ENCODE measurements around the gene TLCD3A.
"Not testable (repeated sequence)": the region's sequence is repeated elsewhere in the genome, so short reads cannot be mapped to it uniquely, and the experiment has no call there.

TLCD3A gene

GRCh38 chr17:784143-784542 lies 51.7 kb downstream of the TLCD3A start:
- no peak for DNase-seq (ENCODE audit: low read depth in 2 of 2, low spot score in 1 of 2)

DNA sequence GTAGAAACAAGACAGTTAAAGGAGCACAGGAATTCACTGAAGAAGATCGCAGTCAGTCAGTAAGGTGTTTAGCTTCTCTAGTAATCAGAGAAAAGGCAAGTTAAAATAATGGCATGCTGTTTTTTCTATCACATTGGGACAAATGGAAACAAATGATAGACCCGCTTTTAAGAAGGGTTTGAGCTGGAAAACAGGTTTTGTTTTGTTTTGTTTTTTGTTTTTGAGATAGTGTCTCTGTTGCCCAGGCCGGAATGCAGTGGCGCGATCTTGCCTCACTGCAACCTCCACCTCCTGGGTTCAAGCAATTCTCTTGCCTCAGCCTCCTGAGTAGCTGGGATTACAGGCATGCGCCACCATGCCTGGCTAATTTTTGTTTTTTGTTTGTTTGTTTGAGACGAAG lies 53.5 kb downstream of the TLCD3A start:
- DNase-seq (ENCODE audit: low read depth in 2 of 2, low spot score in 1 of 2), result not testable (repeated sequence)

- no peak for DNase-seq (ENCODE audit: low read depth in 2 of 2, low spot score in 1 of 2)
Measured at GRCh38 chr17:787641-788221, 55.3 kb downstream of the TLCD3A start.

DNA sequence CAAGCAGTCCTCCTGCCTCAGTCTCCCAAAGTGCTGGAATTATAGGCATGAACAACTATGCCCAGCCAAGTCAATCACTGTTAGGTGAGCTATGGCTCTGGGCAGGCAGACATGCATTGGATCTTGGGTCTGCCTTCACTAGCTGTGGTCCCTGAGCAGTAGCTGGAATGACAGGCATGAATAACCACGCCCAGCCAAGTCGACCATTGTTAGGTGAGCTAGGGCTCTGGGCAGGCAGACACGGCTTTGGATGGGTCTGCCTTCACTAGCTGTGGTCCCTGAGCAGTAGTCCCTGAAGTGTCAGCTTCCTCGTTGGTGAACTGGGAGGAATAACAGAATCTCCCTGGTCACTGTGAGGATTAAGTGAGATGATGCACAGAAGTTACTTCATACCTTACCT lies 56.2 kb downstream of the TLCD3A start:
- DNase-seq (ENCODE audit: low read depth in 2 of 2, low spot score in 1 of 2), result no peak

DNA sequence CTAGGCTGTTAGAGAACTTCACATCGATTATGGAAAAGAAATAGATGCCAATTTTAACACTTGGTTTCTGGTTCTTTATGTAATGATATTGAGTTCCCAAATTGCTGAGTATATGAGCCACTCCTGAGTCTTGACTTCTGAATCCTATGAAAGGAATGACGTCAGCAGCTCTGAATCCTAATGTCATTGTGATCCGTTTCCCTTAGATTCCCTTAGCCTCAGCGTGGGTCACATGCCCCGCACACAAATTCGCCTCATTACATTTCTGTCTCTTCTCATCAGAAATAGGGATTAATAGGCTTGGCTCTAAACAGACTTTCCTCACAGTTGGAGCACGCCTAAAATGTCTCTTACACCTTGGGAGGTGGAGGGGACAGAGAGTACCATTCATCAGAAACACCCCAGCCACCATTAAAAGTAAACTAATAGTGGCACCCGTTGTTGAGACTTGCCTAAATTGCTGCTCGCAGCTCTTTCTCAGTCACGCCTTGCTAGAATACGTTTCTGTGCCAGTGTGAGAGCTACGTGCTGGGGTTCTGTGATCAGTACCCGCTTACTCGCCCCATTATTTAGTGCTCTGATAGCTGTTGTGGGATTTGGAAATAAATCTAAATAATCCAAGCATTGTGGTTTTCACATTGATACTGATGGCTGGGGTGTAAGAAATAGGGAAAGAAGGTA lies 56.9 kb downstream of the TLCD3A start:
- DNase-seq (ENCODE audit: low read depth in 2 of 2, low spot score in 1 of 2), result no peak

GRCh38 chr17:789931-790873 lies 57.8 kb downstream of the TLCD3A start:
- not testable (repeated sequence) for DNase-seq (ENCODE audit: low read depth in 2 of 2, low spot score in 1 of 2)

GRCh38 chr17:790874-791247 lies 58.5 kb downstream of the TLCD3A start:
- DNase-seq (ENCODE audit: low read depth in 2 of 2, low spot score in 1 of 2), result not testable (repeated sequence)

DNA sequence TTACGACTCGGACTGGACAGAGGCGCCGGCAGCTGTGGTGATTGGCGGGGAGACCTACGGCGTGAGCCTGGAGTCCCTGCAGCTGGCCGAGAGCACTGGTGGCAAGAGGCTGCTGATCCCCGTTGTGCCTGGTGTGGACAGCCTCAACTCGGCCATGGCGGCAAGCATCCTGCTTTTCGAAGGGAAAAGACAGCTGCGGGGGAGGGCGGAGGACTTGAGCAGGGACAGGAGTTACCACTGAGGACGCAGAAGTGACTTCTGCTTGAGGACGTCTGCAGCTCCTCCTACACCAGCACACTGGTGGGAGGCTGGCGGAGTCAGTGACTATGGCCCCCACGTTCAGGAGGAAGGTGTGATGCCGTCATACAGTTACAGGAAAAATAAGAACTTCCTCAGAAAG lies 59.4 kb downstream of the TLCD3A start:
- DNase-seq (ENCODE audit: low read depth in 2 of 2, low spot score in 1 of 2), result no peak

- no peak for DNase-seq (ENCODE audit: low read depth in 2 of 2, low spot score in 1 of 2)
Measured at GRCh38 chr17:792277-792676, 59.9 kb downstream of the TLCD3A start.
